ENCODE measurements around the gene DIPK2A.

- TF ChIP-seq CTCF (IDR thresholded peaks at IDR 0.05) (peak; percentile 37 to 49 (median 48)), POLR2A (IDR thresholded peaks at IDR 0.05; ENCODE audit: low read depth) (no peak), POLR2AphosphoS5 (IDR thresholded peaks at IDR 0.05) (no peak)
Measured at GRCh38 chr3:143972505-143973258, 1.1 kb downstream of the DIPK2A start.

Data from esophagus muscularis mucosa (tissue), 3 donors.